ENCODE data around the gene VWA5B2.

Gene VWA5B2

GRCh38 chr3:184229394-184230080 lies at the start of gene VWA5B2:
VWA5B2 (plus strand) TSS chr3:184229585; CDS start chr3:184230529, 944 bp downstream.
- peak; percentile 49 for DNase-seq

GRCh38 chr3:184180165-184180564 lies 49.2 kb upstream of the VWA5B2 start:
- DNase-seq = no peak

GRCh38 chr3:184181596-184181995 lies 47.8 kb upstream of the VWA5B2 start:
- DNase-seq = no peak

- no peak for DNase-seq
These were observed 45.7 kb upstream of the VWA5B2 start for GRCh38 chr3:184183679-184184078.

- peak; percentile 6 for DNase-seq
These were observed 44.7 kb upstream of the VWA5B2 start for GRCh38 chr3:184184546-184185230.

GRCh38 chr3:184185461-184186183 lies 43.8 kb upstream of the VWA5B2 start:
- DNase-seq = peak; percentile 99

- peak; percentile 60 for DNase-seq
These were observed 43.0 kb upstream of the VWA5B2 start, which contains the start of gene ABCF3 for GRCh38 chr3:184186184-184186901. ABCF3 (plus strand) TSS chr3:184186199; CDS start chr3:184186208, 9 bp downstream.

- no peak for DNase-seq
These were observed 42.5 kb upstream of the VWA5B2 start for GRCh38 chr3:184186902-184187207.

- DNase-seq = no peak
These were observed 41.3 kb upstream of the VWA5B2 start for GRCh38 chr3:184188080-184188479.

- no peak for DNase-seq
These were observed 40.0 kb upstream of the VWA5B2 start for GRCh38 chr3:184189421-184189820.

- no peak for DNase-seq
These were observed 36.5 kb upstream of the VWA5B2 start for GRCh38 chr3:184192889-184193288.

GRCh38 chr3:184193991-184194539 lies 35.3 kb upstream of the VWA5B2 start:
- no peak for DNase-seq

- DNase-seq = no peak
These were observed 32.8 kb upstream of the VWA5B2 start for GRCh38 chr3:184196536-184196935.

GRCh38 chr3:184198509-184198908 lies 30.9 kb upstream of the VWA5B2 start:
- DNase-seq = no peak

GRCh38 chr3:184200825-184201224 lies 28.6 kb upstream of the VWA5B2 start:
- DNase-seq = no peak

- no peak for DNase-seq
These were observed 25.9 kb upstream of the VWA5B2 start for GRCh38 chr3:184203526-184203925.

GRCh38 chr3:184209146-184209923 lies 20.1 kb upstream of the VWA5B2 start:
- DNase-seq = no peak

GRCh38 chr3:184211297-184211696 lies 18.1 kb upstream of the VWA5B2 start:
- no peak for DNase-seq

GRCh38 chr3:184211718-184212117 lies 17.7 kb upstream of the VWA5B2 start:
- DNase-seq = no peak

- DNase-seq = no peak
These were observed 10.6 kb upstream of the VWA5B2 start for GRCh38 chr3:184218814-184219213.

GRCh38 chr3:184222521-184222920 lies 6.9 kb upstream of the VWA5B2 start:
- DNase-seq = no peak

GRCh38 chr3:184223946-184224345 lies 5.4 kb upstream of the VWA5B2 start:
- DNase-seq = no peak
